HG03039 (cell line): ENCODE data around the gene IQCM.
"Not testable (repeated sequence)": the region's sequence is repeated elsewhere in the genome, so short reads cannot be mapped to it uniquely, and the experiment has no call there.

Source experiments
- ATAC-seq: cut with Tn5 transposase; IDR thresholded peaks from one replicate; pipeline ENCODE4 v1.9.1; 2021; ENCODE audit warnings: mild to moderate bottlenecking, moderate library complexity; ENCODE audit not compliant: unreplicated experiment

Gene IQCM

DNA sequence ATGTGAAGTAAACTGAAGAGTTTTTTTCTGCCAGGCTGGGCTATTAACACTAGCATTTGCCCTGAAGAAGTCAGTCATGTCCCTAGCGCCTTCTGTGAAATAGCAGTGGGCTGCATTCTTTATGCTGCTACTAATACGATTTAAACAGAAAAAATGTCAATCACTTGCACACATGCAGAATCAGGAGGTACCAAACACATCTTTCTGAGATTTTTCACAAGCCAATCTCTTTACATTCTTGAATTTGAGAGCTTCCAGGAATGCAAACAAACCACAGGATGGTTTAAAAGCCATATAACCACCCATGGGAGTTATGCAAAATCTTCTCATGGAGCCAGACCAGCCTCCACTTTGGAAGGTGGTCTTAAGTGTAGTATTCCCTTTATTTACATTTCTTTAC lies 220.1 kb downstream of the IQCM start:
- no peak for ATAC-seq

DNA sequence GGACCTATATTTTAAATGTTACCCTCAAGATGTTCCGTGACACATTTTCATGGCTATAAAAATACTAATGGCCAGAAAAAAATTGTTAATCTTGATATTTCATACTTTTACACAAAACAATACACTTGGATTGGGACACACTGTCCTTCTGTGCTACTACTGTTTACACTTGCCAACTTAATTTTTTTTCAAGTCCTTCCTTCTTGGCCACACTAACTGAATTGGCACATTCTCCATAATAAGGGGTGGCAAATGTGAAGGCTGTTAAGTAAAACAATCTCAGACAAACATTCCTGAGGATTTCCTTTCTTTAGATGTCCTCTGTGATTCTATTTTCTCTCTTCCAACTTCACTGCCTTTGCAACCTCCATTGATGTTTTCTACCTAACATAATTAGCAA lies 225.8 kb downstream of the IQCM start:
- no peak for ATAC-seq

DNA sequence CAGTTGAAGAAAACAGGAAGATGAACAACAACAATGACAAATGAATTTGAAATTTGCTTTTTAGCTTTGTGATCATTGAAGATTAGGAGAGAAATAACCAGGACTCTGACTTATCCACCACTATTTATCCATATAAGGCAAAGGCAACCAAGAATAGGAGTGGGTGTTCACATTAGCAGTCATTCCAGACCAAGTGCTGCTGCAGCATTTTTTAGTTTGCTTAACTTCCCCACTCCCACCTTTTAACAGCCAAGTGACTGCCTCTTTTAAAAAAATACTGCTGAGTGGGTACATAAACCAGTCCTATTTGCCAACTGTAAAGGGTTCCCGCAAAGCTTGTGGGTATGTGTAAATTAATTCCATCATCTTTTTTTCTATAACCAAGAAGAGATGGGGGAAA lies 230.9 kb downstream of the IQCM start:
- no peak for ATAC-seq

DNA sequence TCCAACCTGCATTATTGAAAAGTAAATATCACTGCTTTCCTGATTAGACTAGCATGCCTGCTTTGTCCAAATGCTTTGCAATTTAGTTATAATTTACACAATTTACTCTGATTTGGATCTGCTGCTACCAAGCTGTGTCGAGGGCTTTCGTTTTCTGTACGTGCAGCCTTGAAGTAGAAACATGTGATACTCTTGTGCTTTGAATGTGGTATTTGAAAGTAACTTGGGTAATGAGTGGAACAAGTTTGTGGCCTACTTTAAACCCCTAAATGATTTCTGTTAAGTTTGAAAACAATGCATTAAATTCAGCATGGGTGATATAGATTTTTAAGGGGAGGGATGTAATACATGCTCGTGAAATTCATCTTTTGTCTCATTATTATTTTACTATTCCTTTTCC lies 240.7 kb downstream of the IQCM start:
- no peak for ATAC-seq

DNA sequence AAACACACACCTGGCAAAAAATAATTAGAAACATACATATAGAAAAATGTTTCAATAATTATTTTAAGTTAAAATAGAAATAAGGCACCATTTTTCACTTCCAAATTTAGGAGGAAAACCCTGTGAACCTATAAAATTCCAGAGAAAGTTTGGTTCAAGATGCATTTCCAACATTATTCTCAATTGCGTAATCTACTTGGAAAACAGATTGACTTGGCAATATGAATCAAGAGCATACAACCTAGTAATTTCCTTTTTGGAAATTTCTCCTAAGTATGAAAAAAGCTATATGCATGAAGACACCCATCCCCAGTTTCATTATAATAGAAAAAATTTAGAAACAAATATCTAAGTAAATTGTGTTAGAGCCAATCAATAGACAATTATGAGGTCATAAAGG lies 242.9 kb downstream of the IQCM start:
- ATAC-seq, result no peak

DNA sequence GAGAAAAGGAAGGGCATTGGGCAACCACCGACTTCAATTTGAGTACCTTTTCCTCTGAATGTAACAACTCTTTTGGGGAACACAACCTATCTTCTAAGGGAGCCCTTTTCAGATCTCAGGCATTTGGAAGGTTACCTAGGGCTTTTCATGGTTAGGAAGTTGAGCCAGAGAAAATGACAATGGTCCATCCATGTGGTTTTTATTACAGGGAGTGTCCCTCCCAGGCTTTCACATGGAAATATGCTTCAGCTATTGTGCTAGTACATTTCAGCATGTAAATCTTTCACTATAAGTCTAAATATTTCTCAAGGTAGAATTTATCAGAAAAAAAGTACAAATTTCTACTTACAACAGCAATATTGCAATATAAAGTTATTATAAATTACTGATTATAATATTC lies 259.8 kb downstream of the IQCM start:
- ATAC-seq, result no peak

DNA sequence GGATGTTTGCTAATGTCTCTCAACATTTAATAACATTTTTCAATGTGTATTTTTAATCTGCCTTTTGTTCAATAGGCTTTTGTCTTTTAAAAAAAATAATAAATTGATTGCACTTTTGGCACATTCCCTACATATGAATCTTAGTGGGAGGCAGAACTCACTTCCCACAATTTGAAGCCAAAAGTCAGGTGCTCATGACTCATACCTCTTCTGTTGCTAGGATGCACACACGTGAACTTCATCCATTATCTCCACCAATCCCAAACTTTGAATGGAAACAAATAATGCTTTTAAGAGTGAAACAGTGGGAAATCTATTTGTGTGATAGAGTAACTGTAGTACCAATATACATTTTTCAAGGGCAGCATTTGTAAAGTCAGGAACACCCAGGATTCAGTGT lies 260.5 kb downstream of the IQCM start:
- no peak for ATAC-seq

DNA sequence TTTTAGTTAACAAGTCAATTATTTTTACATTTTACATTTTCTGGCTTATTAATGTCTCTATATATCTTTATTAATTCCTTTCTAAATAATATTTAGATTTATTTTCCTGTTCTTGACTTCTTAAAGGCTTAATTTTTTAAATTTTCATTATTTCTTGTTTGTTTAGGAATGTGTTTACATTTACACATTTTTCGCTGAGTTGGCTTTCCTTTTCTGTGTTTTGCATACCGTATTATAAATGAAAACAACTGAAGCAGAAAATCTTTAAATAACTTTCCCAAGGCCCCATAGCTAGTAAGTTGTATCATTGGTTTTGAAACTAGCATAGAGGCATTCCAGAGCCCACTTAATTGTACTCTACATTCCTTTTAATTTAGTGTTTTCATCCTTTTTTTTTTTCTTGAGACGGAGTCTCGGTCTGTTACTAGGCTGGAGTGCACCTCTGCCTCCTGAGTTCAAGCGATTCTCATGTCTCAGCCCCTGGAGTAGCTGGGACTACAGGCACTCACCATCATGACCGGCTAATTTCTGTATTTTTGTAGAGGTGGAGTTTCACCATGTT lies 261.6 kb downstream of the IQCM start:
- ATAC-seq, result no peak

DNA sequence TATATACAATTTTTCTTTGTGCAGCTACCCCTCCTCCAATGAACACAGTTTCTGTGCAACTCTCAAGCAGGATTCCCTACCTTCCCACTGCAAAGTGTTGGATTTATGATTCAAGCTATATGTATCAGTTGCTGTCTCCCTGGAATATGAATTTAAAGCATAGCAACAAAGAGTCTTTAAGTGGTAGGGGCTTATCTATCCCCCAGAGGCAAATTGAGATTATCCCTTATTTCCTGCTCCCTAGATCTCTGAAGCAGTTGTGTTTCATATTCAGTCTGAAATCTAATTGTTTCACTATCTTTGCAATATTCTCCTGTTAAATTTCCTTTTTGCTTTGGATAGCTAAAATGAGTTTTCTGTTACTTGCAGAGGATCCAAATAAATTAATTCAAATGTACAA lies 263.0 kb downstream of the IQCM start:
- ATAC-seq, result no peak

DNA sequence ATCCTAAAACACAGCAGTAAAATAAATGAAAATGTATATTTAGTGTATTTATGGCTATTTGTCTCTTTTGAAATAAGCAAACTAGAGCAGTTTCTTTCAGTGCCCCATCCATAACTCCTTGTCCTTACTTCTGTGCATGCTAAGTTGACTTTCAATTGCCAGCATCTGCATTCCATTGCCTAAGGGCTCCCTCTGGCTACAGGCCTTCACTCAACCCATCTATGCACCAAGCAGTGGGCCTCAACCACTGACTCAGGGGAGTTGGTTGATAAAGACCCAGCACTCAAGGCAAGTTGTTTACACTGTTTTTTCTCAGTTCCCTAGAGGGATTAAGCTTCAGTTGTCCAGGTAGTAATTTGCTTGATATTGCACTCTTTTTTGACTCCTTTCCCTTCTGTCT lies 265.7 kb downstream of the IQCM start:
- no peak for ATAC-seq

DNA sequence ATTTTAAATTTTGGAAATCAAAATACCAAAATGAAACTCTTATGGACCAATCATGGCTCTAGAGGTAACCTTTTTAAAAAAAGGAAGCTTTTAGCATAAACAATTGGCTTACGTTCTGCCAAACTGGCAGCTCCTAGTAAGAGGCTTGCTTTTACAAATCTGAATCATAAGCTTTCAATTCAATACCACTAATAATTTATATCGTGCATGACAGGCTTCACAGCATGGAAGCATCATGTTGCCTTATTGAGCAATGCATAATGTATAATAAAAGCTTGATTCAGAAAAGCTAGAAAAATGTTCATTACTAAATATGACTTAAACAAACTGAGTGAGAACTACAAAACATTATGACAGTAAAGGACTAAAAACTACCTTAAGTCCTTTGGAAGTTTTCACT lies 280.9 kb downstream of the IQCM start:
- no peak for ATAC-seq

DNA sequence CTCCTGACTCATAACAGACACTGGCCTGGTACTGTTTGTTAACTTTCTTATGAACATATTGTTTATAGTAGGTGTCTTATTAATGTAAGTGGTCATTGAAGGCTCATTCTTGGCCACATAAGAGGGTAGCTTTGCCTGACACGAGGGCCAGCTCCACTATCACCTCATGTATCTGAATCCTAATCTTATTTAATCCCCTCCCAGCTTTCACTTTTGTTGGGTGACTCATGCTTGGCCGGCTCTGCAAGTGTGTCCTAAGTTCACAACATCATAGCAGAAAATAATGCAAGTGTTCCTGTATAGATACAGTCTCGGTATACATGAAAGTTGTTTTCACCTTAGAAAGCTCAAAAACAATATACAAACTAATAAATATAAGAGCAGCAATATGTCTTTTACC lies 283.8 kb downstream of the IQCM start:
- no peak for ATAC-seq

DNA sequence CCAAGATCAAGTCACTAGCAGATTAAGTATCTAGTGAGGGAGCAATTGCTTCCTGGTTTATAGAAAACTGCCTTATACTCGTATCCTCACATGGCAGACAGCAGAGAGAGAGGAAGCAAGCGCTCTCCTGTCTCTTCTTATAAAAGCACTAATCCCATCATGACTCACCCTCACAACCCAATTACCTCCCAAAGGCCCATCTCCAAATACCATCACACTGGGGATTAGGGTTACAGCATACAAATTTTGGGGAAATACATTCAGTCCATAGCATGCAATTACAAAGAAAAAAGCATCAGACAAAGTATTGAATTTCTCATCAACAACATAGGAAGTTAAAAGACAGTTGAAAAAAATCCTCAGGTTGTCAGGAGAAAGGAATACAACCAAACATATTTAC lies 292.6 kb downstream of the IQCM start:
- ATAC-seq, result no peak

DNA sequence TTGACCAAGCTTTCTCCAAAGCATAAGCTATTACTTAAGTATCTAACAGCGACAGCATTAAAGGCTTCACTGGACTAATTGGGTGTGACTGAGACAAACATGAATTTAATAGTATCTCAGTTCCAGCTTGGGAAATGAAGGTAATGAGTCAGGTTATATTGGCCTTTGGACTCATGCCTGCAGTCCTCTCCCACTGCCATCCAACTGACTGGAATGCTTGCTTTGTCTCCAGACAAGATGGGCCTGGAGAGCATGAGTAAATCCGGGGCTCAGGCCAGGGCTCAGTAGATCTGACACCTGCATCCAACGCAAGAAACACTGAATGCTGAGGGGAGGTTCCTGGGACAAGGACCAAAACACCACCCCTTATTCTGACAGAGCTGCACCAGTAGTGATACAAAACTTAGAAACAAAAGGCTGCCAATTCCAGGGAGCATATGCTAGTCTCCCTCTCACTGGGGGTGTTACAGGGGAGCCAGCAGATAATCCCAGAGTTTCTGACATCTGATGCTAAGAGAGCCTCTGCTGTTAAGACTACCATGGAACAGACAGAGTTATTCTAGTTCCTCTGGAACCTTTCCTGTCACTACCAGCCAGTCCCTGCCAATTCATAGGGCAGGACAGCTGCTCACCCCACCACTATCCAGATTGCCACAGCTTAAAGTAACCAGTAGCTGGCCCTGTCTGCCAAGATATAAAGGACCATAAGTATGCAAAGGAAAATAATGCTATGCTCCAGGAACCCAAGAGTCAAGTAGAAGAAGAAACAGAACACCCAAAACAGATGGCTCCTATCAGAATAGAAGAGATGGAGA lies 293.8 kb downstream of the IQCM start:
- no peak for ATAC-seq

DNA sequence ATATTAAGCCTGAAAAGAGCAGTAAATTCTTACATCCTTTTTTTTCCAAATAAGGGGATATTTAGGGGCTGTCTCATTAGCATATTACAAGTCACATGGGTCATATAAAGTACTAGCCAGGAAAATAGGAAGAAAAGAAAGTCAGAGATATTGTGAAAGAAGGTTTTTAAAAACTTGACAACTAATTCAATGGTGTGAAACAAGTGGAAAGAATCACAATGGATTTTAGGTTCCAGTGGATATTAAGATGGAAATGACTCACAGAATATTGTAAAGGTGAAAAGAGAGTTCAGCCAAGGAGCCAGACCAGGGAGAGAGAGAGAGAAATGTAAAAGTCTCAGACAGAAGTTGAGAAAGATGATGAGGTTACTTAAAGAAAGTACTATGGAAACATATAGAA lies 297.2 kb downstream of the IQCM start:
- no peak for ATAC-seq

DNA sequence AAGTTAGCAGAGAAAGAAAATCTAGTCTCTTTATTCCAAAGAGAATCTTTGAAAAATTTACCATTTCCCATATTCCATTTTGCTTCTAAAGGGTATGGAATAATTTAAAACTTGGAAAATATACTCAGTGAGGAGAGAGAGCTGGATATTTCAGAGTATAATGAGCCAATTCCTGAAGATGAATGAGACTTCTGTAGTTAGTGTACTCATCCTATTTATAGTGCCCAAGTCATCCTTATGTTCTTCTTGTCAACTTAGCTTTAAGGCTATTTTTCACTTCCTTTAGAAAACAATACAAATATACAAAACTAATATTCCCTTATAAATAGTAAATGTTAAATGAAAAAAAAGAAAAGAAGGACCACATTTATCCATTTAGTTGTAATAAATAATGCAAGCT lies 302.6 kb downstream of the IQCM start:
- ATAC-seq, result no peak

DNA sequence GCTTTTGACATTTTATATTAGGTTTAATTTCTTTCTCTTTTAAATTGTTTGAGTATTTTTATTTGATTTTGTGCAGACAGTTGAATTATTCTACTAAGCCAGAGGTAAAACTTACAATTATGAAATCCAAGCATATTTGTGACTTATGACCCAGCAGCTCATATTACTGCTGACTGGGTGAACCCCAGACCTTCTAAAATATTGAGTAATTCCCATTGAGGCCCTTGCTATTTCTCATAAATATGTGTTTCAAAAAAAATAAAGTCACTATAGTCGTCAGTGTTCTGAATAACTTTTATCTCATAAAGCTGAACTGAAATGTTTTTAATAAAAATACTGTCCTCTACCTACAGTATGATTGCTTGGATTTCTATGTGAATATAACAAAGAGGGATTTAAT lies 303.1 kb downstream of the IQCM start:
- no peak for ATAC-seq

DNA sequence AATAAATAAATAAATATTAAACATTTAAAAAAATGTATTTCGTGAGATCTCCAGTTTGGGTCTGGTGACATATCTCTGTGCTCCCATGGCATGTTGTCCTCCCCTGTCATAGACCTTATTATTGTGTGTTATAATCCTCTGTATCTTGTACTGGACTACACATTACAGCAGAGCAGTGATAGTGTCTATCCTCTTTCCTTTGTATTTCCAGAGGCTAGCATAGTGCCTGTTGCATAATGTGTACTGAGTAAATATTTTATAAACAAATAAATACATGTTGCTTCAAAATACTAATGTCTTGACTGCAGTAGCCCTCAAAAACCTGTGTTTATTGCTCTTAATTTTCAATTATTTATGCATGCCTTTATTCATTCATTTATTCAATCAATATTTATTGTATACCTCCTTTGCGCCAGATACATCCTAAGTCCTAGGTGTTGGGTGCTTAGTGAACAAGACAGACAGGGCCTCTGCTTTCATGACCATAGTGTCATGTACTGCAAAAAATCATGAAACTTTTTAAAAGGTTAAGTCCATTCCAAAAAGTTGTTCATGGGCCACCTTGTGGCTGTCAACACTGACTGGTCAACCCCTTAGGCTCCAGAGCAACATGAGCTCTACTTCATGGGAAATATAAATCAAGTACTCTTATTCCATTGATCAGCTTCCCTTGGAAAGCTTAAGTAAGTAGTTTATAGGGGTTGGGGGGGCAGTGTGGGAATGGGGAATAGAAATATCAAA lies 303.9 kb downstream of the IQCM start:
- ATAC-seq, result no peak

DNA sequence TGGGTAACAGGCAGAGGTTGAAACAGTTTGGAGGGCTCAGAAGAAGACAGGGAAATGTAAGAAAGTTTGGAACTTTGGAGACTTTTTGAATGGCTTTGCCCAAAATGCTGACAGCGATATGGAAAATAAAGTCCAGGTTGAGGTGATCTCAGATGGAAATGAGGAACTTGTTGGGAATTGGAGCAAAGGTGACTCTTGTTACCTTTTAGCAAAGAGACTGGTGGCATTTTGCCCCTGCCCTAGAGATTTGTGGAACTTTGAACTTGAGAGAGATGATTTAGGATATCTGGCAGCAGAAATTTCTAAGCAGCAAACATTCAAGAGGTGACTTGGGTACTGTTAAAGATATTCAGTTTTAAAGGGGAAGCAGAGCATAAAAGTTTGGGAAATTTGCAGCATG lies 308.3 kb downstream of the IQCM start:
- not testable (repeated sequence) for ATAC-seq

DNA sequence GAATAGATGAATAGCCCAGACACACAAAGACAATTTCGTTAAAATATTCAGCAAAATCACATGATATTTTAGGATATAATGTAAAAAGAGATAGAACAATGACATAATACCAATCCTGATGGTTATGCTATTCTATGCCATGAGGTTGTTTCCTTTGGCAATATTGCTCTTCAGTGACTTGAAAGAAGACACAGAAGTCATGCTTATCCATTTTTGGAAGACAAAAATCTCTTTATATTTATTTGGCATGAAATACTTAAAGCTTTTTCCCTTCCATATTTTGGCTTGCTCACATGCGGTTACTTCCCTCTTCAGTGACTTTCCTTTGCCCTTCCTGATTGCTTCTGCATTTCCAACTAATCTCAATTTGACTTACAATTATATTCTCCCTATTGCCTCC lies 314.8 kb downstream of the IQCM start:
- ATAC-seq, result no peak

DNA sequence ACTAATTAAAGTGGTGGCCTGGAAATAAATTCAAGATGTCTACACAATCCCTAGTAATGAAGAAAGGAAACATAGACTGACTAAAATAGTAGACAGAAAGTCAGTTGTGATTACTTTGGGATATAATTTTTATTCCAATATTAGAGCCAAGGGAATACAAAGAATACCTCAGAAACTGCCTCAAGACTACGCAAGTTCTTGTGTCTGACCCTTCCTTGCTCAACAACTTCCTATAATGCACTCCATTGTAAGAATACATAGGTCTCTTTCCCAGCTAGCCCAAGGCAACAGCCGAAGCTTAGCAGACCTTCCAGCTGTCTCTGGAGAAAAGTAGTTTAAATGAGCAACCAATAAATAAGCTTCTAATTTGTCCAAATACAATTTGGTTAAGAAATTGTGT lies 315.9 kb downstream of the IQCM start:
- ATAC-seq, result no peak

DNA sequence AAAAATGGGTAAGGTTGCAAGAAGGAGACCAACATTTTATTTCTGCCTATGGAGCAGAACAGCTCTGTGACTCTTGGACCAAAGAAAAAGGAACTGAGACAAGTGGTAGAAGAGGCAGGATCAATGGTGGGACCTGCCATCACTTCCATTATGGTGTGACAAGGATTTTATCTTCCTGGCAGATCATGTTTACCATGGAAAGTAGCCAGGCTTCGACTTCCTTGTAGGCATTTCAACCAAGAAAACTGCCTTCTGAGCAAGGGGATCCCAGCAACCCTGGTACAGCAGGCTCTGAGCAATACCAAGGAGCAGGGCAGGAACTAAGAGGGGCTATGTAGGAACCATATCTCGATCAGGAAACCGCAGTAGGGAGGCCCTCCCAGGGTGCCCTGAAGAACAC lies 317.4 kb downstream of the IQCM start:
- no peak for ATAC-seq
